ENCODE data around the gene KLF13.

DNA sequence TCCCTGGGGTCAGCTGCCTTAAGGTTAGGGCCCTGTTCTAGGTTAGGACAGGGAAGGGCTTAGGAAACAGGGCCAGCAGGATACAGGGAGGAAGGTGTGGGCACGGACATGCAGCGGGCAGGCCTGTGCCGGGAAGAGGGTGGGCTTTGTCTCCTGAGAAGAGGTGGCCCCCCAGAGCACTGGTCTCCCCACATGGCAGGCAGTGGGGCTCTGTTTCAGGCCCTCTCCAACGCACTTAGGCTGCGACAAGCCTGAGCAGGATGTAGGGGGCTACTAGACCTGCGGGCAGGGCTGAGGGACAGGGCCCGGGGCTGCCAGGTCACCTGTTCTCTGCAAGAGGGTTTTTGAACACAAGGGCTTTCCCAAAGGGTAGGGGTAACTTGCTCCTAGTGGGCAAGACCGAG, 33.5 kb downstream of the KLF13 start:
- TF ChIP-seq, protein P1, sequence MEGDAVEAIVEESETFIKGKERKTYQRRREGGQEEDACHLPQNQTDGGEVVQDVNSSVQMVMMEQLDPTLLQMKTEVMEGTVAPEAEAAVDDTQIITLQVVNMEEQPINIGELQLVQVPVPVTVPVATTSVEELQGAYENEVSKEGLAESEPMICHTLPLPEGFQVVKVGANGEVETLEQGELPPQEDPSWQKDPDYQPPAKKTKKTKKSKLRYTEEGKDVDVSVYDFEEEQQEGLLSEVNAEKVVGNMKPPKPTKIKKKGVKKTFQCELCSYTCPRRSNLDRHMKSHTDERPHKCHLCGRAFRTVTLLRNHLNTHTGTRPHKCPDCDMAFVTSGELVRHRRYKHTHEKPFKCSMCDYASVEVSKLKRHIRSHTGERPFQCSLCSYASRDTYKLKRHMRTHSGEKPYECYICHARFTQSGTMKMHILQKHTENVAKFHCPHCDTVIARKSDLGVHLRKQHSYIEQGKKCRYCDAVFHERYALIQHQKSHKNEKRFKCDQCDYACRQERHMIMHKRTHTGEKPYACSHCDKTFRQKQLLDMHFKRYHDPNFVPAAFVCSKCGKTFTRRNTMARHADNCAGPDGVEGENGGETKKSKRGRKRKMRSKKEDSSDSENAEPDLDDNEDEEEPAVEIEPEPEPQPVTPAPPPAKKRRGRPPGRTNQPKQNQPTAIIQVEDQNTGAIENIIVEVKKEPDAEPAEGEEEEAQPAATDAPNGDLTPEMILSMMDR (conservative IDR thresholded peaks at IDR 0.05), result no peak
- no peak for TF ChIP-seq ZFX (IDR thresholded peaks at IDR 0.05)
